Measurements from ENCODE around the gene RNF213.

RNF213 gene

GRCh38 chr17:80372456-80372855, 111.8 kb downstream of the RNF213 start:
- no peak for TF ChIP-seq TAF1 (IDR thresholded peaks at IDR 0.05; ENCODE audit: borderline replicate concordance, insufficient read depth, low read length)
- no peak for TF ChIP-seq POLR2AphosphoS5 (IDR thresholded peaks at IDR 0.05; ENCODE audit: low read depth, low read length)
- no peak for TF ChIP-seq FOXP2 (optimal IDR thresholded peaks at IDR 0.05; ENCODE audit: borderline replicate concordance, extremely low read depth, extremely low read length, insufficient read depth)
- TF ChIP-seq REST (IDR thresholded peaks at IDR 0.05; ENCODE audit: insufficient read depth in 1 of 2, low read depth in 2 of 2, low read length in 2 of 2): no peak
- TF ChIP-seq SIN3A (IDR thresholded peaks at IDR 0.05; ENCODE audit: borderline replicate concordance, insufficient read depth, low read length): no peak

GRCh38 chr17:80372922-80373570, 112.4 kb downstream of the RNF213 start:
- TF ChIP-seq TAF1 (IDR thresholded peaks at IDR 0.05; ENCODE audit: borderline replicate concordance, insufficient read depth, low read length) (no peak), POLR2AphosphoS5 (IDR thresholded peaks at IDR 0.05; ENCODE audit: low read depth, low read length) (no peak), REST (IDR thresholded peaks at IDR 0.05; ENCODE audit: insufficient read depth in 1 of 2, low read depth in 2 of 2, low read length in 2 of 2) (no peak), FOXP2 (optimal IDR thresholded peaks at IDR 0.05; ENCODE audit: borderline replicate concordance, extremely low read depth, extremely low read length, insufficient read depth) (no peak), SIN3A (IDR thresholded peaks at IDR 0.05; ENCODE audit: borderline replicate concordance, insufficient read depth, low read length) (no peak)

- TF ChIP-seq TAF1 (IDR thresholded peaks at IDR 0.05; ENCODE audit: borderline replicate concordance, insufficient read depth, low read length) (no peak), SIN3A (IDR thresholded peaks at IDR 0.05; ENCODE audit: borderline replicate concordance, insufficient read depth, low read length) (no peak), POLR2AphosphoS5 (IDR thresholded peaks at IDR 0.05; ENCODE audit: low read depth, low read length) (no peak), REST (IDR thresholded peaks at IDR 0.05; ENCODE audit: insufficient read depth in 1 of 2, low read depth in 2 of 2, low read length in 2 of 2) (no peak), FOXP2 (optimal IDR thresholded peaks at IDR 0.05; ENCODE audit: borderline replicate concordance, extremely low read depth, extremely low read length, insufficient read depth) (no peak)
Measured at GRCh38 chr17:80374039-80374731, 113.5 kb downstream of the RNF213 start.

GRCh38 chr17:80374732-80375585, 114.3 kb downstream of the RNF213 start:
- no peak for TF ChIP-seq REST (IDR thresholded peaks at IDR 0.05; ENCODE audit: insufficient read depth in 1 of 2, low read depth in 2 of 2, low read length in 2 of 2)
- no peak for TF ChIP-seq POLR2AphosphoS5 (IDR thresholded peaks at IDR 0.05; ENCODE audit: low read depth, low read length)
- no peak for TF ChIP-seq SIN3A (IDR thresholded peaks at IDR 0.05; ENCODE audit: borderline replicate concordance, insufficient read depth, low read length)

Data from PFSK-1 (cell line).